ENCODE results near the gene RNF149. TPM values are rescaled to one million over a fixed set of nuclear protein-coding genes. Genes with fewer than 3 reads are reported as not detected.
A peak's percentile ranks its signal among the peaks of the same experiment; 100 is the strongest.

RNF149 gene
- total and polyA plus RNA-seq, 2 donors (not counting 3 experiments of a cell fraction or from before 2014, with no cell fraction given), result 31.3 to 66.6 TPM

DNA sequence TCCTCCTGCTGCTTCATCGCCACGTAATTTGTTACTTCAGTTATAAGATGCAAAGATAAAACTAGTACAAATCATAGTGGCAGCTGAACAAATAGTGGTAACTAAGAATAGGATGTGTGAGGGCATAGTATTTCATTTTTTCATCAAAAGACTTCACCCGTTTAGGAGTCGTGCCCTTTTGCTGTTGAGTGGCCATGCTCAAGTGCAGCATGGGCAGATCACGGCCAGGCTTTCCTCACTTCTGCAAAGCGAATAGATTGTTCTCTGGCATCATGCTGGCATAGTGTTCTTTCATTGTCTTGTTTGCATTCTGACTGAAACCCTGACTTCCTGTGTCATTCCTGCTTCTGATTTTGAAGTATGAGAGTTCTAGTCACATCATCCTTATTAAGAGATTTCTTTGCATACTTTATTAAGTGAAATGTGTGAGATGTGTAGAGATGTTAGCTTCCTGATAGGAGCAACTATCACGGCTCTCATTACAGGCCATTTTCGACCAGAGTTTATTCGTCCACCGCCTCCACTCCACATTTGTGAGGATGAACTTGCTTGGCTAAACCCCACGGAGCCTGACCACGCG is 44.1 kb downstream of the RNF149 start:
- TF ChIP-seq FOS (IDR thresholded peaks at IDR 0.05; ENCODE audit: borderline replicate concordance, insufficient read depth, low read length), result no peak
- TF ChIP-seq, protein P1, sequence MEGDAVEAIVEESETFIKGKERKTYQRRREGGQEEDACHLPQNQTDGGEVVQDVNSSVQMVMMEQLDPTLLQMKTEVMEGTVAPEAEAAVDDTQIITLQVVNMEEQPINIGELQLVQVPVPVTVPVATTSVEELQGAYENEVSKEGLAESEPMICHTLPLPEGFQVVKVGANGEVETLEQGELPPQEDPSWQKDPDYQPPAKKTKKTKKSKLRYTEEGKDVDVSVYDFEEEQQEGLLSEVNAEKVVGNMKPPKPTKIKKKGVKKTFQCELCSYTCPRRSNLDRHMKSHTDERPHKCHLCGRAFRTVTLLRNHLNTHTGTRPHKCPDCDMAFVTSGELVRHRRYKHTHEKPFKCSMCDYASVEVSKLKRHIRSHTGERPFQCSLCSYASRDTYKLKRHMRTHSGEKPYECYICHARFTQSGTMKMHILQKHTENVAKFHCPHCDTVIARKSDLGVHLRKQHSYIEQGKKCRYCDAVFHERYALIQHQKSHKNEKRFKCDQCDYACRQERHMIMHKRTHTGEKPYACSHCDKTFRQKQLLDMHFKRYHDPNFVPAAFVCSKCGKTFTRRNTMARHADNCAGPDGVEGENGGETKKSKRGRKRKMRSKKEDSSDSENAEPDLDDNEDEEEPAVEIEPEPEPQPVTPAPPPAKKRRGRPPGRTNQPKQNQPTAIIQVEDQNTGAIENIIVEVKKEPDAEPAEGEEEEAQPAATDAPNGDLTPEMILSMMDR (IDR thresholded peaks at IDR 0.05; ENCODE audit: extremely low read depth in 1 of 2, insufficient read depth in 1 of 2, low read depth in 1 of 2, low read length in 2 of 2), result no peak
- TF ChIP-seq MAX (IDR thresholded peaks at IDR 0.05; ENCODE audit: insufficient read depth, insufficient read length), result no peak
- TF ChIP-seq POLR2AphosphoS5 (IDR thresholded peaks at IDR 0.05; ENCODE audit: insufficient read depth, low read depth, low read length), result no peak
- TF ChIP-seq EZH2 (IDR thresholded peaks at IDR 0.05; ENCODE audit: borderline replicate concordance, low read depth, low read length, severe bottlenecking), result no peak
- no peak for TF ChIP-seq GATA2 (IDR thresholded peaks at IDR 0.05; ENCODE audit: insufficient read depth, insufficient read length, low read depth, low read length)
- no peak for TF ChIP-seq JUN (IDR thresholded peaks at IDR 0.05; ENCODE audit: borderline replicate concordance, insufficient read depth, insufficient read length, low read depth)
- TF ChIP-seq MYC (IDR thresholded peaks at IDR 0.05; ENCODE audit: low read depth, low read length), result no peak
- FAIRE-seq (no peak), DNase-seq (ENCODE audit: low read depth, low spot score) (peak; percentile 41)
- H2AFZ ChIP-seq (ENCODE audit: low read depth, low read length), result no peak overlapping the region
- no peaks in the 10 kb centered on the region for H3K9me3 ChIP-seq (replicated peaks; ENCODE audit: control insufficient read depth, insufficient read depth, low read length)
- no peaks in the 10 kb centered on the region for H4K20me1 ChIP-seq (replicated peaks; ENCODE audit: control insufficient read depth, extremely low read depth, insufficient read depth, low read length)
- no TSS peak for BruUV-seq (replicated peaks)
- H3K79me2 ChIP-seq (ENCODE audit: control insufficient read depth, insufficient read depth, low read length), result peaks cover 1% of the 10 kb centered on the region
- H3K27ac ChIP-seq (ENCODE audit: insufficient read depth, low read depth, low read length), result no peak overlapping the region
- dilution Hi-C loops (cut with MboI; ENCODE audit: extremely low pct_ligation_motif_present, low sequenced_read_pairs), result no loop called here
- H3K4me1 ChIP-seq (ENCODE audit: control insufficient read depth, extremely low read depth, insufficient read depth, low read length), result no peaks in the 10 kb centered on the region
- POLR2A ChIA-PET, result no interaction called here
- intact Hi-C loops (cut with micrococcal nuclease), result no loop called here
- no peaks in the 10 kb centered on the region for H3K27me3 ChIP-seq (ENCODE audit: control insufficient read depth in 2 of 2, insufficient read depth in 2 of 2, low read length in 2 of 2)
- CTCF ChIA-PET, result no interaction called here
- H3K4me2 ChIP-seq (ENCODE audit: insufficient read depth, low read length), result no peak overlapping the region
- no peaks in the 10 kb centered on the region for H3K9me1 ChIP-seq (replicated peaks; ENCODE audit: control insufficient read depth, extremely low read depth, insufficient read depth, low read length)
- no peak overlapping the region for H3K4me3 ChIP-seq (replicated peaks in 1 of 3; ENCODE audit: insufficient read depth in 1 of 3, low read depth in 1 of 3, low read length in 3 of 3)
- peaks cover 8 to 12% of the 10 kb centered on the region in 2 experiments for H3K36me3 ChIP-seq (ENCODE audit: control insufficient read depth in 2 of 2, extremely low read depth in 1 of 2, insufficient read depth in 2 of 2, low read length in 2 of 2)
- H3K9ac ChIP-seq (replicated peaks; ENCODE audit: extremely low read depth, insufficient read depth, low read length), result no peak overlapping the region

Data from endothelial cell of umbilical vein (primary cell).